ENCODE measurements around the gene PEX3.

DNA sequence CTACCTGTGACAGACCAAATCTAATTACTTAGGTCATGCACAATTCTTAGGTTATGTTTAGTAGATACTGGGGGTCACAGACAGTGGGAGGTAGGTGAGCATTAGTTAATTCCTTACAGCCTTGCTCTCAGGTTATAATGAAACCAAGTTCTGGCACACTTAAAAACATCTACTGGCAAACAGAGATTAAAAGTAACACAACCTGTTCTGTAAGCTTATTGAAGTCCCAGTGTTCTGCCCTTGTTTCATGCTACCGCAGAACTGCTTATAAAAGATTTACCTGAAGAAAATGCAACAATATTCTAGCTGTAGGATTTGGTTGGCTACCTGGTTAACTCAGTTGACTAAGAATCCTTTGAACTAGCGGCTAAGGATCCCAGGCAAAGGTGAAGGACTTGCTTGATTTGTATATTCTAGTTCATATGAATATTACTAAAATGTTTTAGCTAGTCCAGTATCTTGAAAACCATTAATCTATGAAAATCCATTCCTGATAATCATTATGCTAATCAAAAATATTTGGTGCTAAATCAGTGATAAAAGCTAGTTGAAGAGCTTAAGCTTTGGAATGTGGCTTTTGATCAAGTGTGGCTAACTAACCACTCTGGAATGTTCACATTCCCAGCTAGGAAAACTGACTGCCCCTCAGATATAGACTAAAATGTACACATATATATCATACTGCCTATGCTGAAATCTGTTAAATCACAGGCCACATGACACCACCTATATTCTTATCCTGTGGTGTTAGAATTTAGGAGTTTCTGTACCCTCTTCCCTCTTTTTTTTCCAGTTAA is 7.2 kb downstream of the PEX3 start:
- TF ChIP-seq, protein P1, sequence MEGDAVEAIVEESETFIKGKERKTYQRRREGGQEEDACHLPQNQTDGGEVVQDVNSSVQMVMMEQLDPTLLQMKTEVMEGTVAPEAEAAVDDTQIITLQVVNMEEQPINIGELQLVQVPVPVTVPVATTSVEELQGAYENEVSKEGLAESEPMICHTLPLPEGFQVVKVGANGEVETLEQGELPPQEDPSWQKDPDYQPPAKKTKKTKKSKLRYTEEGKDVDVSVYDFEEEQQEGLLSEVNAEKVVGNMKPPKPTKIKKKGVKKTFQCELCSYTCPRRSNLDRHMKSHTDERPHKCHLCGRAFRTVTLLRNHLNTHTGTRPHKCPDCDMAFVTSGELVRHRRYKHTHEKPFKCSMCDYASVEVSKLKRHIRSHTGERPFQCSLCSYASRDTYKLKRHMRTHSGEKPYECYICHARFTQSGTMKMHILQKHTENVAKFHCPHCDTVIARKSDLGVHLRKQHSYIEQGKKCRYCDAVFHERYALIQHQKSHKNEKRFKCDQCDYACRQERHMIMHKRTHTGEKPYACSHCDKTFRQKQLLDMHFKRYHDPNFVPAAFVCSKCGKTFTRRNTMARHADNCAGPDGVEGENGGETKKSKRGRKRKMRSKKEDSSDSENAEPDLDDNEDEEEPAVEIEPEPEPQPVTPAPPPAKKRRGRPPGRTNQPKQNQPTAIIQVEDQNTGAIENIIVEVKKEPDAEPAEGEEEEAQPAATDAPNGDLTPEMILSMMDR (IDR thresholded peaks at IDR 0.05 in 4 of 5, conservative IDR thresholded peaks at IDR 0.05 in 1 of 5), result no peak
- no peak for TF ChIP-seq POLR2A (IDR thresholded peaks at IDR 0.05)

All from gastrocnemius medialis (tissue), 4 donors.